ENCODE results near the gene XPC. TPM values are rescaled to one million over a fixed set of nuclear protein-coding genes. Genes with fewer than 3 reads are reported as not detected.
"Not testable (repeated sequence)": the region's sequence is repeated elsewhere in the genome, so short reads cannot be mapped to it uniquely, and the experiment has no call there.

Gene XPC
- polyA plus RNA-seq (ENCODE audit: insufficient read length in 4 of 4): 10 to 100 TPM; 38.3 to 52.9 (median 49.3) TPM

DNA sequence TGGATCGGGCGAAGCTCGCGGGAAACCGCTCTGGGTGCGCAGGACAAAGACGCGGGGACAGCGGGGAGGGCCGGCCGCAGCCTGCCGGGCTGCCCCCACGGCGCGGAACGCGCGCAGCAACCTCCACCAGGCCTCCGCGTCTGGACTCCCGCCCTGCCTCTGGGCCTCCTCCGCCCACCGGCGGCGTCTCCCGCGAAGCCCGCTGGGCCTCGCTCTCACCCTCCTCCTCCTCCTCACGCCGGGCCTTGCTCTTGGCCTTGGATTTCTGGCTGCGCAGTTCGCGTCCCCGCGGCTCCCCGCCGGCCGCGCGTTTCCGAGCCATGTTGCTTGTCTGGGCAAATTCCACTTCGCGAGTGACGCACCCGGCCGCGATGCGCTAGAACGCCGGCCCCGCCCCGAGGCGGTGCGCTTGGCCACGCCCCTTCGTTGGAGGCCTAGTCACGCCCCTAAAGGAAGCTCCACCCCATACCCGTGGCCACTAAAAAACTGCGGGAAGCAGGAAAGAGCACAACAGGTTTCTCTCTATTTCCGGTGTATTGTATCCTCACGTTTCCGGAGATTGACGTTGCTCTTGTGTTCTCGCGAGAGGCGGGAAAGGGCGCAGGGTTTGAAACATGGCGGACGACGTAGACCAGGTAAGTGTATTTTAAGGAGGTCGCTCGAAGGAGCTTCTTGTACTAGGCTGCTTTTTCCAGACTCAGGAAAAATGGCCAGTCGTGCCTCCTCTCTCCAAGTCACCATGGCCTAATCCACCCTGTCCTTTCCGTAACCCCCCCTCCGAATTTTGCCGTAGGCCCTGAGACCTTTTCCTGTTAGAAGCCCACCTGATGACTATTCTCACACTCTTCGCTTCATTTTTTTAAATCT is at the start of gene XPC, which contains the start of gene LSM3:
Gene XPC, minus strand, starts transcription at position 355 of the 867 bp plus-strand sequence. Its CDS starts 33 bp downstream, at position 322.
Gene LSM3, plus strand, starts transcription at position 571 of the 867 bp plus-strand sequence. Its CDS starts 44 bp downstream, at position 615.
- DNase-seq (ENCODE audit: low read depth in 4 of 4, low spot score in 3 of 4): peak; percentile 95 to 97 (median 96)

- DNase-seq (ENCODE audit: low read depth in 4 of 4, low spot score in 3 of 4): no peak
Observed at GRCh38 chr3:14227856-14228255, 49.5 kb upstream of the XPC start.

DNA sequence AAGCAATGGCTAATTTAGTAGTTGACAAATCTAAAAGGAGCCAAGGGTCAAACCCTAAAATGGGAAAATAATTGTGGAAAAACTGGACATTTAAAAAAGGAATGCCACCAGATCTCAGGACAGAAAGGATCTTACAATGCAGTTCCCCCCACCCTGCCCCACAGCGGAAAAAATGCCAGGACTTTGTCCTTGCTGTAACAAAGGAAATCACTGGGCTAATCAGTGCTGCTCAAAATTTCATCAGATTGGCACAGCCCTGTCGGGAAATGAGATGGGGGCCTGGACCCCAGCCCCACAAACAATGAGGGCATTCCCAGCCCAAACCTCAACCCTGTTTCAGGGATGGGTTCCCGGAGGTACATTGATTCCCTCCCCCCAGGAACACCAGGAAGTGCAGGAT is 48.0 kb upstream of the XPC start:
- not testable (repeated sequence) for DNase-seq (ENCODE audit: low read depth in 4 of 4, low spot score in 3 of 4)

DNA sequence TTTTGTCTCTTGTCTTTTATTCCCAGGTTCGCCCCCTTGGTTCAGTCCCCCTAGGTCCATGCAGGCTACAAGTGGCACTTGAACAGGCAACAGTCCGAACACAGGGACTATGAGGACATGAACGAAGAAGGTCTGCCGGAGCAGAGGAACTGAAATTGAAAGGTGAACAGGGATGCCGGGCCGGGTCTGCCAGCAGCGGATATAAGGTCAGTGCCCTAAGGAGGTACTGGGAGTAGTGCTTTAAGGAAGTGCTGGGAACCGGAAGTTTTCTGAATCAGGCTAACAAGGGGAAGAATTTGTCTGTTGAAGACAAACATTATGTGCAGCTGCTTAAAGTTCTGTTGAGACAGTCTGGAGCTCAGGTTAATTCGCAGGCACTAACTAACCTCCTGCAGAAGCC is 47.0 kb upstream of the XPC start:
- no peak for DNase-seq (ENCODE audit: low read depth in 4 of 4, low spot score in 3 of 4)

GRCh38 chr3:14224895-14225294 is 46.5 kb upstream of the XPC start:
- no peak for DNase-seq (ENCODE audit: low read depth in 4 of 4, low spot score in 3 of 4)

DNA sequence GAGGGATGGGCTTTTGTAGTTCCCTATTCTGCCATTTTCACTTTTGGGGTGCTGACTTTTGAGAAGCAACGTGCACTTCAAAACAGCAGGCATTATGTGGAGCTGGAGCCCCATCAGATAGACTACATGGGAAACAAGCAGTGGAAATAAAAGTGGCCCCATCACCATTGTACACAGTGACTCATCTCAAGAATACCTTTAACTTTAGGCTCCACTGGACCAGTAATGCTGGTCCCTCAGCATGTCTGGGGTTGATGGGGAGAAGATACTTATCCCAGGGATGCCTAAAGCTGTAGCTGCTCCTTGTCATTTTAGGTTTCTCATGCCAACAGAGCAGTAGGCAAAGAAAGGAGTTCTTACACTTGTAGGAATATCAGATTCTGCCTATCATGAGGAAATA is 45.2 kb upstream of the XPC start:
- DNase-seq (ENCODE audit: low read depth in 4 of 4, low spot score in 3 of 4): no peak

GRCh38 chr3:14222900-14223594 is 44.6 kb upstream of the XPC start:
- no peak for DNase-seq (ENCODE audit: low read depth in 4 of 4, low spot score in 3 of 4)

DNA sequence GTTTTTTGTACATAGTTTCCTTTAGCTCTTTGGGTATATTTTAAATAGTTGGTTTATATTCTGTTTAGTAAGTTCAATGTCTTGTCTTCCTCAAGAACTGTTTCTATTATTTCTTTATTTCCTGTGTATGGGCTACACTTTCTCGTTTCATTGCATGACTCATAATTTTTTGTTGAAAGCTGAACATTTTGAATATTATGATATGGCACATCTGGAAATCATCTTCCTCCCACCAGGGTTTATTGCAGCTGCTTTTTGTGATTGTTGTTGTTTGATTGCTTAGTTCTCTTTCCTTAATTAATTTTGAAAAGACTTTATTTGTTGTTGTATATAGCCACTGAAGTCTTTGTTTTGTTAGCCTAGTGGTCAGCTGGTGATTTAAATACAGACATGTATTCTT is 44.1 kb upstream of the XPC start:
- DNase-seq (ENCODE audit: low read depth in 4 of 4, low spot score in 3 of 4): no peak

DNA sequence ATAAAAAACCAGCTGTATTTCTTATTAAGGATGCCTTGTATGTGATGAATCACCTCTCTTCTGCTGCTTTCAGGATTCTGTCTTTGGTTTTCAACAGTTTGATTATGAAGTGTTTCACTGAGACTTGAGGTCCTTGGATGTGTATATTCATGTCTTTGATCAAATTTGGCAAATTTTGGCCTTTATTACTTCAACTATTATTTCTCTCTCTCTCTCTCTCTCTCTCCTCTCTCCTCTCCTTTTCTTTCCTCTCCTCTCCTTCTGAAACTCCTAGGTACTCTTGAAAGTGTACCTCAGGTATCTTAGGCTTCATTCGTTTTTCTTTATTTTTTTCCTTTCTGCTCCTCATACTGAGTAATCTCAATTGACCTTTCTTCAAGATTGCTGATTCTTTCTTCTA is 43.5 kb upstream of the XPC start:
- DNase-seq (ENCODE audit: low read depth in 4 of 4, low spot score in 3 of 4): no peak

DNA sequence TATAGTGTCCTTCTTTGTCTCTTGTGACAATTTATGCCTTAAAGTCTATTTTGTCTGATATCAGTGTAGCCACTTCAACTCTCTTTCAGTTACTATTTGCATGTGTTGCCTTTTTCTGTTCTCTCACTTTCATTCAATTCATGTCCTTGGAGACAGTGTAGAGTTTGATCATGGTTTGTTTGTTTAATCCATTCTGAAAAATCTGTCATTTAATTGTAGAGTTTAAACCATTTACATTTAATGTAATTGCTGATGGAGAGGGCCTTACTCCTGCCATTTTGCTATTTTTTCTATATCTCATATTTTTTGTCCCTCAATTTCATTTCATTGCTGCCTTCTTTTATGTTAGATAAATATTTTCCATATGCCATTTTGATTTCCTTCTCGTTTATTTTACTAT is 42.5 kb upstream of the XPC start:
- no peak for DNase-seq (ENCODE audit: low read depth in 4 of 4, low spot score in 3 of 4)

GRCh38 chr3:14218355-14218754 is 40.0 kb upstream of the XPC start:
- no peak for DNase-seq (ENCODE audit: low read depth in 4 of 4, low spot score in 3 of 4)

DNA sequence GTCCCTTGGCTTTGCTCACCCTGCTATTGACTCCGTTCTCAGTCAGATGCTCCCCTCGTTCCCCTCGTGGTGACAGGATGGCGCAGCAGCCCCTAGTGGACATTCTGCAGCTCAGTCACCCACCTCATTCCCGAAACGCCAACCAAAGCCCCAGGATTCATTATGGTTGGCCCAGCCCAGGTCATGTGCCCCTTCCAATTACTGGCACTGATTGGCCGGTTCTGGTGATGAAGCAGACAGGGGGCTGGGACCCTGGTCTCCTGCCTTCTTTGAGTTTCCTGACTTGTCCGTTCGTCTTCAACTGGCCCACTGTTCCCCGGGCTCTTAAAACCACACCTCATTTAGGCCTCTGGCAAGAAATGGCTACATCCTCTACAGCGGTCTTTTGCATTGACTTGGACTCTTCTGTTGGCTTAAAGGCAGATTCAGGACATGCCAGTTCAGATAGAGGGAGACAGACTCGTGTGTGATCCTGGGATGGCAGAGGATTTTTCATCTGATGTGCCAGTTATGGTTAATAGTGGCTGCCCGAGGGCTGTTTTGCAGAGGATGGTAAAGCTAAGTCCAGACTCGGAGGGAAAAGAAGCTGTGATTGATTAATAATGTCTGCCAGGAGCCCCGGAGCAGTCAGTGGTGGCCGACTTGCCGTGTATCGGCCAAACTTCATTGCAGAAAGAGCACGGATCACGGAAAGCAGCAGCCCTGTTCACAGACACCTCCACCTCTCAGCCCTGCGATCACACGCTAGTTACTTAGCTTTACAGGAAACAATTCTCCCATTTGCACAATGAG is 38.1 kb upstream of the XPC start:
- peak in 3 of 4 donors; percentile 59 to 76 (median 76) for DNase-seq (ENCODE audit: low read depth in 4 of 4, low spot score in 3 of 4)

DNA sequence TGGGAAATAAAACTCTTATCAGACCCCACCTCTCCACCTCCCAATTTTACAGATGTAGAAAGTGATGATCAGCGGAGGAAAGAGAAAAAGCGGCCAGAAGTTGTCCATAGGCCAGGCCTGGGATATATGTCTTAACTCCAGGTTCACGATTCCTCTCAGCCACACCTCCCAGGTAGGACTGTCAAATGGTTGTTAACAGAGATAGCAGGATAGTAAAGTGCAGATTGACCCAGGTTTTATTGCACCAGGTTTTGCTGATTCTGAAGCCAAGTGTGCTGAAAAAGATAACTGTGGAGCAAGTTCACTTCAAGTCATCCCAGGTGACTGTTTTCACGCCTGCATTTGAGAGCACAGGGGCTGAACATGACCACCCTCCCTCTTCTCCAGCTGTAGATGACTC is 36.4 kb upstream of the XPC start:
- DNase-seq (ENCODE audit: low read depth in 4 of 4, low spot score in 3 of 4): no peak

DNA sequence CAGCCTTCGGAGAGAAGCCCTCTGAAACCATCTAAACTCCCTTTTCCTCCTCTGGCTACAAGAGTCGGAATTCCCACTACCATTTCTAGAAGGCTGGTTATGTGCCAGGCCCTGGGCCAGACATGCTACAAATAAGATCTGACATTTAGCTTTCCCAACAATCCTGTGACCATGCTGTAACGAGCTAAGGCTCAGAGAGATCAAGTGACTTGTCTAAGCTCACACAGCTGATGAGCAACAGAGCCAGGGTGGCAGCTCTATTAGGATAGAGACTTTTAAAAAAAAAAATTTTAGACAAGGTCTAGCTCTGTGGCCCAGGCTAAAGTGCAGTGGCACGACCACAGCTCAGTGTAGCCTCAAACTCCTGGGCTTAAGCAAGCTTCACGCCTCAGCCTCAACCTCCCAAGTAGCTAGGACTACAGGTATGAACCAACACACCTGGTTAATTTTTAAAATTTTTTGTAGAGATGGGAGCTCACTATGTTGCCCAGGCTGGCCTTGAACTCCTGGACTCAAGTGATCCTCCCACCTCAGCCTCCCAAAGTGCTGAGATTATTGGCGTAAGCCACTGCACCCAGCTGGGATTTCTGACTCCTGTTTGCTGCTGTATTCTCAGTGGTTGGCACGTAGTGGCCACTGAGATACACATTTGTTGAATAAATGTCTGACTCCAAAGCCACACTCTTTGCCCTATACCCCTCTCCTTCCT is 34.8 kb upstream of the XPC start:
- no peak for DNase-seq (ENCODE audit: low read depth in 4 of 4, low spot score in 3 of 4)

- DNase-seq (ENCODE audit: low read depth in 4 of 4, low spot score in 3 of 4): no peak
Observed at GRCh38 chr3:14212032-14212431, 33.6 kb upstream of the XPC start.

- DNase-seq (ENCODE audit: low read depth in 4 of 4, low spot score in 3 of 4): no peak
Observed at GRCh38 chr3:14211621-14212020, 33.2 kb upstream of the XPC start.

GRCh38 chr3:14210843-14211594 is 32.6 kb upstream of the XPC start:
- no peak for DNase-seq (ENCODE audit: low read depth in 4 of 4, low spot score in 3 of 4)

- DNase-seq (ENCODE audit: low read depth in 4 of 4, low spot score in 3 of 4): no peak
Observed at GRCh38 chr3:14210290-14210688, 31.9 kb upstream of the XPC start.

DNA sequence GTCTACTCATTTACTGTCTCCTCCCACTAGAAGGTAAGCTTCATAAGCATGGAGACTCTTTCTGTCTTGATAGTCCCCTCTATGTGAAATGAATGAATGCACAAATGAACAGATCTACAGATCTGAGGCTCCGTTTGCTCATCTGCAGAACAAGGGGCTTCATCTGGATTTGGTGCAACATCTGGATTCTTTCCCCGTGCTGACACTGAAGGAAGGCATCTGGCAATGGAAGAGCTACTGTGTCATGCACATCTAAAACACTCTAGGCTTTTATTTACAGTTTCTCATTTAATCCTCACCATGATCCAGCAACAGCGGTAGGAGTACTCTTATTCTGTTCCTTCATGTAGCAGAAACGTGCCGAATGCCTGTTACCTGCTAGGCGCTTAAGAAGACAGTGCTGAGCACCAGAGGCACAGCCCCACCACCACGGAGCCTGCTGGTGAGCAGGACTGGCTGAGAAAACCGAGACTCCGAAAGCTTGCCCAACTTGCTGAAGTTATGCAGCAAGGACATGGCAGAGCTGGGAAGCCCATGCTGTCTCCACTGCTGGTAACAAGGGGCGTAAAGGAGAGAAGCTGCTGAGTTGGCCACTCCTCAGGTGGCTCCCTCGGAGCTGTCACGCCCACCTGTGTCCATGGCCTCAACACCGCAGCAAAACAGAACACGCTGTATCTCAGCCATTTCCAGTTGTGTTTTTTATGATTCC is 31.3 kb upstream of the XPC start:
- no peak for DNase-seq (ENCODE audit: low read depth in 4 of 4, low spot score in 3 of 4)
